DMS 273 (cell line): Measurements from ENCODE around the gene PSD2.

Source experiments
- DNase-seq: peaks from one replicate; lab custom pipeline; 2025; ENCODE audit not compliant: unreplicated experiment; lab: John Stamatoyannopoulos, UW

Gene PSD2

DNA sequence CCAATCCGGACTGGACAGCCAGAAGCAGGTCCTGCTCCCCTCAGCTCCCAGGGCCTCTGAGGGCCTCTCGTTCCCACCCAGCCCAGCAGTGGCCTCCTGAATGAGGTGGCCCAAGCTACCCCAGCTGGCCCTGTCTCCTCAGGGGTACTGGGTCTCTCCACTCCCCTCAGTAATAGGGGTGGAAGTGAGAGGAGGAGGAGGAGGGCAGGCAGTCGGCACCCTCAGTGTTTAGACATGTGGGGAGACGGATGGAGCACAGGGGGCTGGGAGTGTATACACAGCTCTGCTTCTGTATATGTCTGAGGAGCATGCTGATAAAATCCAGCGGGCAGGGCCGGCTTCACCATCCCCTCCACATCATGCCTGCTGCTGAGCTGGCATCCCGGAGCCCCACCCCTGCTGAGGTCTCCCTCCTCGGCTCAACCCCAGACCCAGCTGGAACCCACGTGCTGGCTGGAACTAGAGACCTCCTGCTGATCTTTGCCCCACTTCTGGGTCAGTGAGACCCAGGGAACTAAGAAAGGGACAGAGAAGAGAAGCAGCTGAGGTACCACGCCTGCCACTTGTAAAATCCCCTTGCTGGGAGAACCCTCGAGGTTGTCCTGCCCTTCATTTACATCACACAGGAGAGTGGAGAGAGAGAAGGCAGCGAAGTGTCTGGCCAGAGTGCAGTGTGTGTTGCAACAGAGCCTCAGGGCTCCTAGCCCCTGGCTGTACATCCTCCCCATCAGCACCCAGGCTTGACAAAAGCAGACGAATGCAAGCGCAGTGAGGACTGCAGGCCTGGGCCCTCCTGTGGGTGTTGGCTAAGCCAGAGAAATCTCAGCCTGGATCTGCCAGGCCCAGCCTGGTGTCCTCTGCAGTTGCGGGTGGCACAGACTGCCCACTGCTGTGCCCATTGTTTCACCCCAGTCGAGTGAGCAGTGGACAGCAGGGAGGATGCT, 77.5 kb downstream of the PSD2 start:
- DNase-seq, result no peak

DNA sequence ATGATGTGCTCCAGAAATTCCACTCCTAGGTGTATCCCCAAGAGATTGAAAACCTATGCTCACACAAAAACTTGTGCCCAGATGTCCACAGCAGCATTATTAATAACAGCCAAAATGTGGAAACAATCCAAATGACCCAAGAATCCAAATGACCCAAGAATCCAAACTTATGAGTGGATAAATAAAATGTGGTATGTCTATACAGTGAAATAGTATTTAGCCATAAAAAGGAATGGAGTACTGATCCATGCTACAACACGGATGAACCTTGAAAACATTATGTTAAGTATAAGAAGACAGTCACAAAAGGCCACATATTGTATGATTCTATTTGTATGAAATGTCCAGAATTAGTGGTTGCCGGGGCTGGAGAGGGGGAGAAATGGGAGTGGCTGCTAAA, 80.3 kb downstream of the PSD2 start:
- DNase-seq, result no peak

- DNase-seq, result no peak
Measured at GRCh38 chr5:139877129-139877597, 81.6 kb downstream of the PSD2 start.

- DNase-seq, result no peak
Measured at GRCh38 chr5:139878093-139878492, 82.5 kb downstream of the PSD2 start.

- no peak for DNase-seq
Measured at GRCh38 chr5:139880416-139881142, 85.0 kb downstream of the PSD2 start.

DNA sequence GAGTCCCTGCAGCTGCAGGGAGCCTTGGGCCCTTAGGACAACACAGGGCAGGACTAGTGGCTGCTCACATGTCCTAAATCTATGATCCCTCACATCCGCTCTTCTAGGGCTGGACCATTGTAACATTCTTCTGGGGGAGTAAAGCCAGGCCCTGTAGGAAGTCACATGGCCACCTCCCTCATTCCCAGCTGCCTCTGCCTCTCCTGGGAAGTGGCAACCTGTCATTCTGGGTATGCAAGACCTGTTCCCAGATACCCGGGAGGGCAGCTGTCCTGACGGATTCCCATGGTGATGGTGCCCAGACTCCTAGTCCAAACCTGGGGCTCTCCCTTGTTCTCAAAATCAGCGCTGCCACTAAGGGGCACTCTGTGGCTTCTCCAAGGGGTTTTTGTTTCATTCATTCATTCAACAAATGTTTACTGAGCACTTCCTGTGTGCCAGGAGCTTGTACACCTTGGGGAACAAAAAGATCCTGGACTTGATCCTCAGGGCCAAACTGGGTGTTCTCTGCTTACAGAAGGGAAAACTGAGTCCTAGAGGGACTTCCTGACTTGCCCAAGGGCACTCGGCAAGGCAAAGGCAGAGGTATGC, 85.6 kb downstream of the PSD2 start:
- DNase-seq, result peak; percentile 28

DNA sequence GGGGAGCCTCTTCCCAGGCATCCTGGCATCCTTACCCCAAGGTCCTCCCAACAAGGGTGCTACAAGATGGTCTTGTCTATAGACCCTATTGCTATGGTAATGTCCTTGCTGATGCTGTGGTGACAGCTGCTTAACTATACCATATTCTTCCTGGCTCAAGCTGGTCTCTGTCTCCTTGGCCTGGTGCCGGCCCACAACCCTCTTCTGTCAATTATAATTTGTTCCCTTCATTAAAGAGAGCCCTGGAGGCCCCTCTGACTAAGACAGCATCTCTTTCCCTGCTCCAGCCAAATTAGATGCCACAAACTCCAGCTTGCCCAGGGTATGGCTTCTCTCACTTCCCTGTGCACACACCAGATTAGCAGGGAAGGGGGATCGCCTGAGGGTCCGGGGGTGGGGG, 86.7 kb downstream of the PSD2 start:
- DNase-seq, result peak; percentile 68

DNA sequence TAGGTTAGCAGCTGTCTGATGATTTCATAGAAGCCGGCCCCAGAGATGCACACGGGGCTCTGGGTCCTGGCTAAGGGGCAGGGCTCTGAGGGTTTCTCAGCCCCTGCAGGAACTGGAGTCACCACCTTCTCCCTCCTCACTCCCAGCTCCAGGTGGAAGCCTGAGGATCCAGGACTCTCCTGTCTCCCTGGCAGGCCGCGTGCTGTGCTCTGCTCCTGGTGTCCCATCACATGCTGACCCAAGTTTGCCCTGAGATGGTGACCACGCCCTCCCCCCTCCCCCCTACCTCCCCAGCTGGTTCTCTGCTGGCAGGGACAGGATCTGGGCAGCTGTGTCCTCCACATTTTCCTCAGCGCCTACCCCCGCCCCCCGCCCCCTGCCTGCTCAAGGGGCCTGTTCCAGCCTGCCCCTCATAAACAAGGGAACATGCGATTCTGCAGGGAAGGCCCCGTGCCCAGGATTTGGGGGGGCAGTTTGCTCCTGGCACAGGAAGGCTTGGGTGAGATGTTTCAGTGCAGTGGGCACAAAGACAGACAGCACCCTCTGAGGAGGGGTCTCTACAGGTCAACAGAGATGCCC, 87.4 kb downstream of the PSD2 start:
- peak; percentile 84 for DNase-seq

DNA sequence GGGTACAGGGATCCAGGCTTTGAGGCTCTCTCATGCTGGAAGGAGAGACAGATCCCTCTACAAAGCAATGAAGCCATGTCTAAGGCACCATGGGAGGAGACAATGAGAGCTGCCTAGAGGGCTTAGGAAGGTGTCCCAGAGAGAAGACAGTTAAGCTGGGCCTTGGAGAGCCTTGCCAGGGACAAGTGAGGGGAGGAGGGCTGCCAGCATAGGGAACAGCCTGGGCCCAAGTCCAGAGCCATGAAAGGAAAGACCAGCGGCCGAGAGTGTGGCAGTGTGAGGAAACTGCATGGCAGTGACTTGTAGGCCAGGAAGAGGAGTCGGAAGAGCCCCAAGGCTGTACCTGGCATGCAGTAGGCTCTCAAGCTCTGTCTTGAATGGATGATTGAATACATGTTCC, 88.5 kb downstream of the PSD2 start:
- DNase-seq, result peak; percentile 16

GRCh38 chr5:139884734-139885133, 89.1 kb downstream of the PSD2 start:
- no peak for DNase-seq

- no peak for DNase-seq
Measured at GRCh38 chr5:139885172-139885856, 89.7 kb downstream of the PSD2 start.

DNA sequence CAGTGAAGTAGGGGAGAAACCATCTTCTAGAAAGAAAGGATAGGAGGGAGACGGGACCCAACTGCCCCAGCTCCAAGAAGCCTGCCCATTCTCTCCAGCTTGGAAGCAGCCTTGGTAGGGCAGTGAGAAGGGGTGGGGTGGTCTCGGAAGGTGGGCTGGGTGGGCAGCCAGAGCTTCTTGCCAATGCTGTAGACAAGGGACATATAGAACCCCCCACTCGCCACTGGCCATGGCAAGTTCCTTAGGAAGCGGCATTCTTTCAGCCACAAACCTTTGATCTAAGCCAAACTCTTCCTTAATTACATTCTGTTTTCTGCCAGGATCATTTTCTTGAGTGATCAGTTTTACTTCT, 90.2 kb downstream of the PSD2 start:
- no peak for DNase-seq

DNA sequence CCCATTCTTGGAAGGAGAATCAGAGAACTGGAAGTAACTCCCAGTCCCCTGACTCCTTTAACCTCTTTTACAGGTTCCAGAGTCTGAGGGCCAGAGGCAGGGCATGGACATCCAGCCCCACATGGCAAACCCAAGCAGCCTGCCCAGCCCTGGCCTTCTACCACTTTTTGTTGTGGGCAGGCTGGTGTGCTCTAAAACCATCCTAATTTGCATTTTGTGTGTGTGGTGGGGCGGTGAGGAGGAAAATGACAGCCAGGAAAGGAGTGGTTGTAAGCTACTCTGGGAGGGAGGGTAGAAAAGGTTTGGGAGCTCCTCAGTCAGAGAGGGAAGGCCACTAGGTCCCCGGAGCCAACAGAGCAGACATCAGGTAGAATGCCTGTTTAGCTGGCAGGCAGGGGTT, 90.6 kb downstream of the PSD2 start:
- DNase-seq, result no peak

GRCh38 chr5:139888370-139888769, 92.8 kb downstream of the PSD2 start:
- DNase-seq, result no peak

DNA sequence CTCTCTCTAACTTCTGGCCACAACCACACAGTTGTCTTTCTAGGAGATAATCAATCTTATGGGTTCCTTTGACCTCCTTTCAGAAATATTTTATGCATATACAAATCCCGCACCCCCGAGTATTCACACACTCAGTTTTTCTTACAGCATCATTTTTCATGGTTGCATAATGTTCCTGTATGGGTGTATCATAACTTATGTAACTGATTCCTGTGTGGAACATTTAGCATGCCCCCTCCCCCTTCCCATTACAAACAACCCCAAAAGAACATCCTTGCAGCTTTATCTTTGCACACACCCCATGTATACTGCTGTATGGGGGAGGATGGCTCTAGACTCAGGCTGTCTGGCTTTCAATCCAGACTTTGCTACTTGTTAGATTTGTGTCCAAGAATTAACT, 93.8 kb downstream of the PSD2 start:
- DNase-seq, result no peak

DNA sequence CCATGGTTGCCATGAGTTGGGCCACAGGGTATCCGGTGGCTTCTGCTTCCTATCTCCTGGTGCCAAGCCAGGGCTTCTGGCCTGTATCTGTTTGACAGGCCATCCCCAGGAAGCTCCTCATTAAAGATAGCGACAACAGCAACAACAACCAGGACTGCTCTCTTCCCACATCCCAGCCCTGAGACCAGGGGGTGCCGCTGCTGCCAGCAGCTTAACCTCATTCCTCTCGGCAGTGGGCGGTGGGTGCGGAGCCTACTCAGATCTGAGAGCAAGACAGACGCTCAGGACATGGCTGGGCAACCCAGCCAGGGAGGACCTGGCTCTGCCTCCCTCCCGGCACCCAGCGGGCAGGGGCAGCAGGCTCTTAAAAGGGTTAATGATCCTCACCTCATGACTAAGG, 98.3 kb downstream of the PSD2 start:
- DNase-seq, result no peak
